ENCODE results near the gene NHEJ1. TPM values are rescaled to one million over a fixed set of nuclear protein-coding genes. Genes with fewer than 3 reads are reported as not detected.

Gene NHEJ1, protein sequence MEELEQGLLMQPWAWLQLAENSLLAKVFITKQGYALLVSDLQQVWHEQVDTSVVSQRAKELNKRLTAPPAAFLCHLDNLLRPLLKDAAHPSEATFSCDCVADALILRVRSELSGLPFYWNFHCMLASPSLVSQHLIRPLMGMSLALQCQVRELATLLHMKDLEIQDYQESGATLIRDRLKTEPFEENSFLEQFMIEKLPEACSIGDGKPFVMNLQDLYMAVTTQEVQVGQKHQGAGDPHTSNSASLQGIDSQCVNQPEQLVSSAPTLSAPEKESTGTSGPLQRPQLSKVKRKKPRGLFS
- 15.0 and 16.1 TPM in 2 replicates for total RNA-seq

GRCh38 chr2:219160186-219161017, at the start of gene NHEJ1:
TSS of gene NHEJ1 (minus strand) at chr2:219160815. CDS start at chr2:219158362, 2,453 bp downstream.

DNA sequence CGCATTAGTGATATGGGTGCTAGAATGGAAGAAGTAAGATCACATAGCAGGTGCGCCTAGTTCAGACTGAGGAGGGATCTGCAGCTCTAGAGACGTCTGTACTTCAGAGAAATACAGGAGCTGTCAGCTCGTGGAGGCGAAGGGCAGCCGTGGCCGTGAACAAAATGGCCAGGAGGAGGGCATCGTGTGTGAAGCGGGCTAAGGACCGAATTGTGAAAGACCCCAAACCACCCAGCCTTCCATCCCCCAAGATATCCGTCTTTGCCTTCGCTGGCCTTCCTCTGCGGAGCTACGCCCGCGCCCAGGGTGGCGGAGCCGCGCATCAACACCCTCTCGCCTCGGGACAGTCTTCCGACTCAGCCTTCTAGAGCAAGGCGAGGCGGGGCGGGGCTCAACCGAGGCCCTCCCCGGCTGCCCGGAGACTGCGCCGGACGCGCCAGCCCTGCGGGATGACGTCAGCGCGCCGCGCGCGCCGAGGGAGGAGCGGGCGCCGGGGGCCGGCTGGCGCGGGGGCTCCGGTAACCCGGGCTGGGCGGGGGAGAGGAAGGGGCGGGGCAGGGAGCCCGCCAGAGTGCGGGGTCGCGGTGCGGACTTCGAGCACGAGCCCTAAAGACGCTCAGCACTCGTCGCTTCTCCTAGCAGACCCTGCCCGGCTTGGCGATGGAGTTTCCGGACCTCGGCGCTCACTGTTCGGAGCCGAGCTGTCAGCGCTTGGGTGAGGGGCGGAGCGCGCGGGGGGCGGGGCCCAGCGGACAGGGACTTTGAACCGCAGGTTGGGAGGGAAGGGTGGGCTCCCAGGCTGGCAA, 45.9 kb upstream of the NHEJ1 start, which contains the start of gene ZFAND2B:
Gene ZFAND2B (plus strand): TSS at position 455 of the 806 bp plus-strand sequence. CDS start 206 bp downstream, at position 661.

DNA sequence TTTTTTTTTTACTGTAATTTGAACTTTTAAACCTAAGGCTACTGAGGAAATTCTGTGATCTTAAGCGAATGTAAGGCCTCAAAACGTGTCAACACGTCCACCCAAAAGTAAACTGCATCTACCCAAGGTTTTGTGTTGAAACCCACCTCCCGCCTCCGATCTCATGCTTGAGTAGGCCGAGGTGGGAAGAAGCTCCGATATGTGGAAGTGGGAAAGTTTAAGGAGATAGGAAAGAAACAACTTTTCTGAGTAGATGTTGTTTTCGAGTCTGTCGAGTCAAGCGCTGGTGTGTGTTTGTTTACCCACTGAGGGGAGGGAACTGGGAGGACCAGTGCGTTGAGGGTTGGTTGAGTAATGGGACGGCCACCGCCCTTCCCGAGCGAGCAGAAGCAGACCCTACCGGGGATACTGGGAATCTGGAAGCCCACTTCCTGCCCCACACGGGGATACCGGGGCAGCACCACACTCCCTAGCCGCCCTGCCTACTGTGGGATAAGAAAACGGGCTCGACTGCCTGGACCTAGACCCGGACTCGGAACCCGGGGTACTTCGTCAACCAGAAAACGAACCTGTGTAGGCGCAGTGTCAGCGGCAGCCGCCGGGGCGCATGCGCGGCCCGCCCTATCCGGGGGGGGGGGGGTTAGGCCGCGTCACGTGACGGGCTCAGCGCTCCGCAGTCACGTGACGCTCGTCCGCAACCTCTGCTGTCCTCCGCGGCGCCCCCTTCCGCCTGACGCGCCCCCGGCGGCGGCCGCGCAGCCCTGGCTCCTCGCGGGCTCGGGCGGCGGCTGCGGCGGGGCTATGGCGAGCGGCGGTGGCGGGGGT, 17.1 kb upstream of the NHEJ1 start, which contains the start of gene RETREG2:
Gene RETREG2 (plus strand): TSS at position 724 of the 825 bp plus-strand sequence. CDS start 78 bp downstream, at position 802.

DNA sequence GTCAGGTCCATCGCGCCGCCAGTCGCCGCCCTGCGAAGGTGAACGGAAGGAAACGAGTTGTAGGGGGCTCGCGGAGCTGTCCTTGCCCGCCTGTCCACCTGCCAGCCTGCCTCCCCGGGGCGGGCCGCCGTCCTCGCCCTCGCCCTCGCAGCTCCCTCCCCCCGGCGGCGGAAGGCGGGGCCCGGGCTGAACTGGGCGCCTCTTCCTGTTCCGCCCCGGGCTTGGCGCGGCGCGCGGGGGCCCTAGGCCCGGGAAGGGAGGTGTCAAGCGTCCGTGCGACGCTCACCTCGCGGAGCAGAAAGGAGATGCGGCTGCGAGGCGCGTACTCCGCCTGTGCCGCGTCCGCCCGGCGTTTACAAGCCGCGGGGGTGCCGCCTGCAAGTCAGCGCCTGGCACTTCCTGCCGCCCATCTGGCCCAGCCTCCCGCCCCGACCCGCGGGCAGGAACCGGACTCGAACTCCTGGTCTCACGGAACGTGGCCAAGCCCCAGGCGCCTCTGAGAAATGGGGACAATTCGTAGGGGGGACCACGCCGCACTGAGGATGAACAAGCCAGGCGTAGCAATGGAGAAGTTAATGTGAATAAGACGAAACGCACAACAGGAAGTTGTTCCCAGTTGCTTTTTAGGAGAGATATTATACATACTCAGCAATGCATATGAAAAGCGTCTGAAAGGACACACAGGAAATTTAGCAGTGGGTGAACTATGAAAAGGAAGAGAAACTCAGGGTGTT, 16.4 kb upstream of the NHEJ1 start, which contains the start of gene CNPPD1:
Gene CNPPD1 (minus strand): TSS at position 108 of the 734 bp plus-strand sequence. CDS start 97 bp downstream, at position 11.

DNA sequence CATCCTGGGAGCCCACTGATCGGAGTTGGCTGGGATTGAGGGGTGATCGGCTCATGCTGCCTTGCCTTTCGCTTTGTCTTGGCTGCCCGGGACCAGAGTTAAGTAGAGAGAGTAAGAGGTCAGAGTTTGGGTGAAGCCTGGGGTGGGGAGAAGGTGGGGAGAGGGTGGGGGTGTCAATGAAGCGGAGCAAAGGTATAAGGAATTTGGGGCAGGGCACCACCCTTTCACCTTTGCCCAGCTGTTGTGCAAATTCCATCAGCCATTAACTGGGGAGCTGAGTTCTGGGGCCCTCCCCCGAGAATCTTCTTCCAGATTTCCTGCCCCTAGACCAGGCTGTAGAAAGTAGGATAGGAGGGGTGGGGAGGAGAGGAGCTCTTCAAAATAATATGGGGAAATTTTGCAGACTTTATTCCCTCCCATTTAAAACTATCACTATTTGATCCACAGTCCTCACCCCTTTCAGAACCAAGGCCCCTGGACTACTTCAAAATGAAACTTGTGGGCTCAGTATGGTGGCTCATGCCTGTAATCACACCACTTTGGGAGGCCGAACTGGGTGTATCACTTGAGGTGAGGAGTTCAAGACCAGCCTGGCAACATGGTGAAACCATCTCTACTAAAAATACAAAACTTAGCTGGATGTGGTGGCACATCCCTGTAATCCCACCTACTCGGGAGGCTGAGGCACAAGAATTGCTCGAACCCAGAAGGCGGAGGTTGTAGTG, 9.5 kb upstream of the NHEJ1 start, which contains the start of gene SLC23A3:
Gene SLC23A3 (minus strand): TSS at position 100 of the 725 bp plus-strand sequence. CDS start 45 bp downstream, at position 55.

DNA sequence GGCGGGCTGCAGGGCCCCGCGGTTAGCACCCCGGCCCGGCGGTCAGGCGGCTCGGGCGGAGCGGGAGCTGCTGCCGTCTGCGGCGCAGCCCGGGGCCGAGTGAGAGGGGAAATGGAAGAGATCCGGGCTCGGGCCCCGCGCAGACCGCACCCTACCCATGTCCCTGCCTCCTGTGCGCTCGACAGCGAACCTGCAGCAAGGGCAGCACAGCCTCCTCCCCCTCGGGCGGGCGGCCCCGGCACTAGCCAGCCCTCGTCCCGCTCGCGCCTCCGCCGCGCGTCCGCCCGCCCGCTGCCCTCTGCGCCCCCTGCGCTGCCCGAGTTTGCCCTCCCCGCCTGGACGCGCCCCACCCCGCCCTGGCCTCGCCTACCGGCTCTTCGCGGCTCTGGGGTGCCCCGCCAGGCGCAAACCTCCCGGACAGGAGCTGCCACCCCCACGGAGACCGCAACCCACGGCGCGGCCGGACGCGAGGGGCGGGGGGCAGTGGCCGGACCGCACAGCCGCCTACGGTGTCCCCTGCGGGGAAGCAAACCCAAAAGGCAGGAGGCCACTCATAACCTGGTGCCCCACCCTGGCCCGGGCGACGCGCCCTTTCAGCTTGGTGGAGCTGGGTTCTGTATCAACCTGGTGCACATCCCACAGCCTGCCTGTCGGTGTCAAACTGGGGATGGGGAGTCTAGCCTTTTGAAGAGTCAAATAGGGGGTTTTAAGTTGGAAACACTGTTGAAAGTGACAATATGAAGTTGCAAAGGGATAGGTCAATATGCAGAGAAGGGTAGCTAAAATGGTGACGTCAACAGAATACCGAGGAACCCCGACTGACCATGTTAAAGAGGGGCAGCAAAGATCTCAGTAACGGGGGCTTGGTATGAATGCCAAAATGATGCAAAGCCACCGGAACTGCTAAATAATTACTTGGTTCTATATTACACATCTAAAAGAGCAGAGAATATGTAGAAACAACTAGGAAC, 99.5 kb downstream of the NHEJ1 start, which contains the start of gene IHH:
Gene IHH (minus strand): TSS at position 101 of the 971 bp plus-strand sequence. CDS start 454 bp downstream, outside the sequence.

GRCh38 chr2:219041252-219041651, 119.4 kb downstream of the NHEJ1 start, which contains the start of gene CFAP65:
TSS of gene CFAP65 (minus strand) at chr2:219041516. CDS start at chr2:219039048, 2,468 bp downstream.

Other genes starting within 250 kb of the NHEJ1 start
- gene CDK5R2, start 201.1 kb downstream of the NHEJ1 start, total RNA-seq = not detected in 2 replicates
- not detected in 2 replicates for gene FEV, start 175.6 kb downstream of the NHEJ1 start, total RNA-seq
- not detected in 2 replicates for gene CRYBA2, start 167.4 kb downstream of the NHEJ1 start, total RNA-seq
- not detected in 2 replicates for gene CFAP65, start 119.3 kb downstream of the NHEJ1 start, total RNA-seq
- gene IHH, start 99.9 kb downstream of the NHEJ1 start, total RNA-seq = not detected in 2 replicates
- 0.58 and 1.7 TPM in 2 replicates for gene SLC23A3, start 9.2 kb upstream of the NHEJ1 start, total RNA-seq
- 16.3 and 25.7 TPM in 2 replicates for gene CNPPD1, start 16.1 kb upstream of the NHEJ1 start, total RNA-seq
- 70.2 and 91.9 TPM in 2 replicates for gene RETREG2, start 17.5 kb upstream of the NHEJ1 start, total RNA-seq
- gene ZFAND2B, start 46.0 kb upstream of the NHEJ1 start, total RNA-seq = 20.6 and 23.4 TPM in 2 replicates
- 57.9 and 62.9 TPM in 2 replicates for gene ABCB6, start 58.1 kb upstream of the NHEJ1 start, total RNA-seq
- gene ATG9A, start 68.8 kb upstream of the NHEJ1 start, total RNA-seq = 36.4 and 39.9 TPM in 2 replicates
- 23.0 and 57.8 TPM in 2 replicates for gene ANKZF1, start 69.0 kb upstream of the NHEJ1 start, total RNA-seq
- 5.8 and 12.7 TPM in 2 replicates for gene GLB1L, start 84.6 kb upstream of the NHEJ1 start, total RNA-seq
- 14.0 and 26.2 TPM in 2 replicates for gene STK16, start 84.7 kb upstream of the NHEJ1 start, total RNA-seq
- gene TUBA4B, start 92.4 kb upstream of the NHEJ1 start, total RNA-seq = not detected in 2 replicates
- 30.2 and 38.0 TPM in 2 replicates for gene TUBA4A, start 93.1 kb upstream of the NHEJ1 start, total RNA-seq
- 21.7 and 47.6 TPM in 2 replicates for gene DNAJB2, start 118.6 kb upstream of the NHEJ1 start, total RNA-seq
- gene PTPRN, start 148.6 kb upstream of the NHEJ1 start, total RNA-seq = 2.1 and 12.7 TPM in 2 replicates
- not detected in 2 replicates for gene RESP18, start 171.9 kb upstream of the NHEJ1 start, total RNA-seq
- gene DNPEP, start 227.1 kb upstream of the NHEJ1 start, total RNA-seq = 50.0 and 61.2 TPM in 2 replicates

Measured in regular cardiac myocyte (primary cell).